GM18858 (cell line): ENCODE results near the gene PLD3.

Experiments used
- ATAC-seq: cut with Tn5 transposase; IDR thresholded peaks from one replicate; pipeline ENCODE4 v1.9.1; 2021; ENCODE audit not compliant: unreplicated experiment

The PLD3 gene

GRCh38 chr19:40348125-40348913, at the start of gene PLD3, which contains the start of gene C19orf47:
Gene PLD3, plus strand, starts transcription at chr19:40348695. Its CDS starts 17,789 bp downstream, at chr19:40366484.
Gene C19orf47, minus strand, starts transcription at chr19:40348397. Its CDS starts 6,540 bp downstream, at chr19:40341857.
- peak; percentile 84 for ATAC-seq

GRCh38 chr19:40300668-40301067, 47.8 kb upstream of the PLD3 start:
- ATAC-seq: no peak

GRCh38 chr19:40302224-40303011, 46.1 kb upstream of the PLD3 start:
- ATAC-seq: no peak

GRCh38 chr19:40303765-40304164, 44.7 kb upstream of the PLD3 start:
- ATAC-seq: no peak

GRCh38 chr19:40304306-40304705, 44.2 kb upstream of the PLD3 start:
- ATAC-seq: no peak

- no peak for ATAC-seq
These were observed 43.1 kb upstream of the PLD3 start for GRCh38 chr19:40305403-40305802.

GRCh38 chr19:40309666-40310065, 38.8 kb upstream of the PLD3 start:
- ATAC-seq: no peak

- no peak for ATAC-seq
These were observed 36.0 kb upstream of the PLD3 start for GRCh38 chr19:40312533-40312932.

GRCh38 chr19:40313229-40313983, 35.1 kb upstream of the PLD3 start:
- ATAC-seq: no peak

GRCh38 chr19:40314656-40315055, 33.8 kb upstream of the PLD3 start:
- no peak for ATAC-seq

GRCh38 chr19:40315812-40316470, 32.6 kb upstream of the PLD3 start:
- no peak for ATAC-seq

GRCh38 chr19:40317338-40317737, 31.2 kb upstream of the PLD3 start:
- ATAC-seq: no peak

GRCh38 chr19:40320558-40320935, 27.9 kb upstream of the PLD3 start:
- no peak for ATAC-seq

- ATAC-seq: no peak
These were observed 27.4 kb upstream of the PLD3 start for GRCh38 chr19:40321076-40321475.

GRCh38 chr19:40321566-40322270, 26.8 kb upstream of the PLD3 start:
- ATAC-seq: no peak

GRCh38 chr19:40322271-40322610, 26.3 kb upstream of the PLD3 start:
- ATAC-seq: no peak

GRCh38 chr19:40322951-40323615, 25.4 kb upstream of the PLD3 start:
- no peak for ATAC-seq

GRCh38 chr19:40323705-40324104, 24.8 kb upstream of the PLD3 start:
- no peak for ATAC-seq

- no peak for ATAC-seq
These were observed 22.3 kb upstream of the PLD3 start for GRCh38 chr19:40326201-40326600.

GRCh38 chr19:40331052-40331451, 17.4 kb upstream of the PLD3 start:
- ATAC-seq: no peak
